Lower leg skin (tissue), 3 donors: ENCODE results near the gene MACO1.

Source experiments
- POLR2A ChIP-seq, 2 donors: fragments of 450-650 bp; IDR thresholded peaks; one replicate each; pipeline ENCODE4 v1.6.1; 2016 to 2017; ENCODE audit warnings: antibody characterized with exemption in 2 of 2, mild to moderate bottlenecking in 1 of 2, moderate library complexity in 1 of 2
- TF ChIP-seq, protein P1 (sequence below), 3 donors: fragments of 450-650 bp; IDR thresholded peaks; one replicate each; pipeline ENCODE4 v1.5.1; 2016; ENCODE audit warnings: antibody characterized with exemption in 3 of 3, mild to moderate bottlenecking in 3 of 3, moderate library complexity in 2 of 3

DNA sequence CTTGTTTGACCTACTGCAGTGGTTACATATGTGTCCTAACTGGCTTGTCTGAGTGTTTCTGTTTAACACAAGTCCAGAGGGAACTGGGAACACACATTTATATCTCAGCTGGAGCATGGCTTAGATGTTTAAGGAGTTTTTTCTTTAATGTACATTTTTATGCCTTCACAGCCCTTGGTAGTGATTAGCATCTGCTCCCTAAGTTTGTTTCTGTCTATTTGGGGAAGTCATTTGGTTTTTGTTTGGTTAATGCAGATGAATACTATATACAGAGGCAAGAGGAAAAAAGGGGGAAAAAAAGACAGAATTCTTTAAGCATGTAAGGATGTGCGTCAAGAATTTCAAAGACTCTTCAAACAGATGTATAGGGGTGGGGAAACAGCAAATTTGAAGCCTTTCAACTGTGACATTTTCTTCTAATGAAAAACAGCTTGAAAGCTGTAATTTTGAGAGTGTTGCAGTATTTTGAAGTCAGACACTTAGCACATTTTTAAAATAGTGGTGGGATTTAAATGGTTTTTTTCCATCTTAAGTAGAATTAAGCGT lies 15.4 kb downstream of the MACO1 start:
- TF ChIP-seq, protein P1, sequence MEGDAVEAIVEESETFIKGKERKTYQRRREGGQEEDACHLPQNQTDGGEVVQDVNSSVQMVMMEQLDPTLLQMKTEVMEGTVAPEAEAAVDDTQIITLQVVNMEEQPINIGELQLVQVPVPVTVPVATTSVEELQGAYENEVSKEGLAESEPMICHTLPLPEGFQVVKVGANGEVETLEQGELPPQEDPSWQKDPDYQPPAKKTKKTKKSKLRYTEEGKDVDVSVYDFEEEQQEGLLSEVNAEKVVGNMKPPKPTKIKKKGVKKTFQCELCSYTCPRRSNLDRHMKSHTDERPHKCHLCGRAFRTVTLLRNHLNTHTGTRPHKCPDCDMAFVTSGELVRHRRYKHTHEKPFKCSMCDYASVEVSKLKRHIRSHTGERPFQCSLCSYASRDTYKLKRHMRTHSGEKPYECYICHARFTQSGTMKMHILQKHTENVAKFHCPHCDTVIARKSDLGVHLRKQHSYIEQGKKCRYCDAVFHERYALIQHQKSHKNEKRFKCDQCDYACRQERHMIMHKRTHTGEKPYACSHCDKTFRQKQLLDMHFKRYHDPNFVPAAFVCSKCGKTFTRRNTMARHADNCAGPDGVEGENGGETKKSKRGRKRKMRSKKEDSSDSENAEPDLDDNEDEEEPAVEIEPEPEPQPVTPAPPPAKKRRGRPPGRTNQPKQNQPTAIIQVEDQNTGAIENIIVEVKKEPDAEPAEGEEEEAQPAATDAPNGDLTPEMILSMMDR (IDR thresholded peaks at IDR 0.05) = no peak
- TF ChIP-seq POLR2A (IDR thresholded peaks at IDR 0.05) = no peak
